Prostate gland (tissue), 2 donors: ENCODE results near the gene ANO3. TPM values are rescaled to one million over a fixed set of nuclear protein-coding genes. Genes with fewer than 3 reads are reported as not detected.

ENCODE experiments used
- DNase-seq: peaks from one replicate; pipeline ENCODE4 v3.0.0-alpha.2; 2019; ENCODE audit warnings: low spot score
- H3K27ac ChIP-seq, 2 donors: fragments of 200-600 bp; sonication (generic); 2 replicates each; pipeline ENCODE4 v1.5.1; 2017 to 2019
- H3K27me3 ChIP-seq: fragments of 200-600 bp; sonication (generic); replicated peaks from 2 replicates; pipeline ENCODE4 v1.5.1; 2019; ENCODE audit not compliant: insufficient read depth
- H3K36me3 ChIP-seq, 2 donors: fragments of 200-600 bp; sonication (generic); 1 replicate in 1 of 2; 2 replicates in 1 of 2; pipeline versions ENCODE4 v1.5.1 to v1.8.1; 2017 to 2019
- H3K4me1 ChIP-seq: fragments of 200-600 bp; sonication (generic); replicated peaks from 2 replicates; pipeline ENCODE4 v1.5.1; 2019
- H3K4me3 ChIP-seq, 2 donors: fragments of 200-600 bp; sonication (generic); 2 replicates each; pipeline ENCODE4 v1.5.1; 2017 to 2019
- H3K9me3 ChIP-seq: fragments of 200-600 bp; sonication (generic); 2 replicates; pipeline ENCODE4 v1.5.1; 2017
- CTCF ChIP-seq, 4 experiments: fragments of 200-600 bp in 2 of 4; fragments of 450-650 bp in 2 of 4; sonication (generic) in 2 of 4; IDR thresholded peaks; 1 replicate in 3 of 4; 2 replicates in 1 of 4; pipeline ENCODE4 v1.5.1; 2016 to 2019; ENCODE audit warnings: antibody characterized with exemption in 4 of 4, mild to moderate bottlenecking in 2 of 4, moderate library complexity in 2 of 4
- POLR2A ChIP-seq: fragments of 450-650 bp; IDR thresholded peaks from one replicate; pipeline ENCODE4 v1.6.1; 2016; ENCODE audit warnings: antibody characterized with exemption, mild to moderate bottlenecking
- POLR2AphosphoS5 ChIP-seq: sonication (generic); formaldehyde crosslinking; IDR thresholded peaks from one replicate; pipeline ENCODE4 v1.6.1; 2017; ENCODE audit warnings: antibody characterized with exemption
- WGBS: methylation state at CpG from one replicate; pipeline ENCODE4 v1.1.5; 2018; 5-methylcytosine and 5-hydroxymethylcytosine counted together
- intact Hi-C: fragments of 100-400 bp; cut with DNase I; formaldehyde crosslinking; loops from one replicate; pipeline ENCODE4 v1.14.2; 2022
- total RNA-seq, 2 donors: library from RNA; depleted of rRNA; stranded (reverse); fragments of >200 nt; gene quantifications; one replicate each; pipeline ENCODE4 v1.1.0, GENCODE V29; 2016

Gene ANO3
- total RNA-seq, 2 donors from 2014 or later, result 0.68 TPM; not detected in 1

- H3K4me3 ChIP-seq, result no peak overlapping the region
- no peak overlapping the region for H3K27ac ChIP-seq
- TF ChIP-seq POLR2AphosphoS5, result no peak
- no peak for TF ChIP-seq CTCF (IDR thresholded peaks at IDR 0.05)
- no peak for TF ChIP-seq POLR2A
- DNase-seq, result no peak
- intact Hi-C loops, result loop anchor here (10.0 kb wide), 1 partner anchor 782 kb away; no protein-coding TSS in a partner anchor
- 64% methylated on average over 2 of the region's 2 CpGs for WGBS
- no peaks in the 10 kb centered on the region for H3K9me3 ChIP-seq
- H3K27me3 ChIP-seq, result no peaks in the 10 kb centered on the region
- H3K36me3 ChIP-seq, result no peaks in the 10 kb centered on the region
- H3K4me1 ChIP-seq, result no peaks in the 10 kb centered on the region
These were observed 221.3 kb downstream of the ANO3 start for GRCh38 chr11:26553182-26553581.

DNA sequence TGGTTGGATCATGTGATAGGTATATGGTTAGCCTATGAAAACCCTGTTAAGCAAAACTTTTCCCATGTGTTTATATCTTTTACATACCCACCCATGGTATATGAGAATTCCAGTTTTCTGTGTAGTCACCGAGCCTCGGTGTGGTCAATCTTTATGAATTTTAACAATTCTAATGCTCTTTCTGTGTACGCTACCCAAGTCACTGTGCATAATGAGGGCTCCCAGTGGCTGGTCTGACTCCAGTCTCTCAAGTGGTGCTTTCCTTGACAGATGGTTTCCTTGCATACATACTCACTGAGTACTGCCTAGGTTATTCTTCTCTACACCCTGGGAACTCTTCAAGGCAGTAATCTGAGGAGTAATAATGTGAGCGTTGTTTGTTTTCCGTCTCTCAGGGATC, 222.5 kb downstream of the ANO3 start:
- no peaks in the 10 kb centered on the region for H3K27me3 ChIP-seq
- no peaks in the 10 kb centered on the region for H3K4me1 ChIP-seq
- no peaks in the 10 kb centered on the region for H3K9me3 ChIP-seq
- no peaks in the 10 kb centered on the region for H3K36me3 ChIP-seq
- TF ChIP-seq POLR2AphosphoS5, result no peak
- no peak for TF ChIP-seq CTCF (IDR thresholded peaks at IDR 0.05)
- no peak for TF ChIP-seq POLR2A
- H3K27ac ChIP-seq, result no peak overlapping the region
- no peak overlapping the region for H3K4me3 ChIP-seq
- intact Hi-C loops, result loop anchor here (10.0 kb wide), 1 partner anchor 780 kb away; no protein-coding TSS in a partner anchor
- 72% methylated on average over 5 of the region's 5 CpGs for WGBS
- no peak for DNase-seq

DNA sequence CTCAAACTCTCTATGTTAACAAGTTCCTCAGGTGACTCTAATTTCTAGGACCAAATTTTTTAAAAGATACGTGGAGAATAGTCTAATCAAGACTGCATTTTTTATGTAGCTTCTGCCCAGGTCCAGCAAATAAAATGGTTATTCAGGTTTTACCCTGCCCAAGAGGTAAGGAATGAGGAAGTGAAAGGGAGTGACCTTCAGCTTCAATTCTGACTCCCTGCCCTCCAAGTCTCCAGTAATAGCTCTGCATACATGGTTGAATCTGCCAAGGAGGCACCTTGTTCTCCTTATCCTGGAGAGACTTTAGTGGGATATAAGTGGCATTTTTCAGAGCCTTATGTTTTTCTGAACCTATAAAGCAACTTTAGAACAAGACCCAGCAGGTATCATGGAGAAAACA, 224.7 kb downstream of the ANO3 start:
- WGBS, result 50% methylated on average over 1 of the region's 1 CpG

DNA sequence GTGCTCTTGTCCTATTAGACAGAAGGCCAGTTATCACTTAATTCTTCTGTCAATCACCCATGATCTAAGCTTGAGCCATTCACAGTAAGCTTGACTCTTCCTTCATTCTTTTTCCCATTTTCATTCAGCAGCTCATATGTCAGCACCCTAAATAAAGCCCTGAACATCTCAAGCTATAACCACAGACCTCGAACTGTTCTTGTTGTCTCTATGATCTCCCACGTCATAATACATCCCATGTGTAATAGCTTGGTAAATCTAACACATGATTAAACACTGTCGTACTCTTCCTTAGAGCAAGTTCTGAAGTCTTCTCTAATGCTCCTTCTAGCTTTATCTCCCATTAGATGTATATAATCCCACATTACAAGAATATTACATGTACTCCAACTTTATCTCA, 225.7 kb downstream of the ANO3 start:
- Histone ChIP-seq H3K4me1 (no peaks in the 10 kb centered on the region), H3K4me3 (no peak overlapping the region), H3K9me3 (no peaks in the 10 kb centered on the region), H3K36me3 (no peaks in the 10 kb centered on the region), H3K27me3 (no peaks in the 10 kb centered on the region), H3K27ac (no peak overlapping the region)
- intact Hi-C loops, result loop anchor here (10.0 kb wide), 1 partner anchor 777 kb away; no protein-coding TSS in a partner anchor
- no peak for TF ChIP-seq POLR2A
- TF ChIP-seq POLR2AphosphoS5, result no peak
- TF ChIP-seq CTCF (IDR thresholded peaks at IDR 0.05), result no peak
- WGBS, result 48% methylated on average over 3 of the region's 3 CpGs
- no peak for DNase-seq

More for the DNA sequence above, 224.7 kb downstream of the ANO3 start:
- Histone ChIP-seq H3K4me1 (no peaks in the 10 kb centered on the region), H3K27ac (no peak overlapping the region), H3K27me3 (no peaks in the 10 kb centered on the region), H3K4me3 (no peak overlapping the region), H3K9me3 (no peaks in the 10 kb centered on the region), H3K36me3 (no peaks in the 10 kb centered on the region)
- TF ChIP-seq CTCF (IDR thresholded peaks at IDR 0.05) (no peak), POLR2AphosphoS5 (no peak), POLR2A (no peak)
- DNase-seq, result no peak
- intact Hi-C loops, result loop anchor here (10.0 kb wide), 1 partner anchor 778 kb away; no protein-coding TSS in a partner anchor

DNA sequence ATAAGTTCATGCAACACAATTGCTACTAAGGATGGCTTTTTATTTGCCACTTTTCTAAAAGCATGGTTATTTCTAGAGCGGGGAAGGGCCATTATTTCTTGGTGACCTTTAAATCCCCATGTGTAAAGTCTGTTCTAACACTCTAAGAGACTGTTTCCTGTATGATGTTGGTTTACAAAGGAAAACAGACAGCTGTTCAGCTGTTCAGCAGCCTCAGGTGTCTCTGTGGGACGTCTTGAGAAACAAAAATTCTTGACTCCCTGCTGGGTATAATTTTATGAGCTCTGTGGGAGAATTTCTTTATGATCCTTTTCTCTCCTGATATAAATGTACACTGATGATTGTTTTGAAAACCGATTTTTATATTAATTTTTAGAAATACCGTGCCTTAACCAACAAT, 226.3 kb downstream of the ANO3 start:
- 70% methylated on average over 4 of the region's 4 CpGs for WGBS
- no peaks in the 10 kb centered on the region for H3K9me3 ChIP-seq
- no peak for DNase-seq
- TF ChIP-seq POLR2A (no peak), POLR2AphosphoS5 (no peak), CTCF (IDR thresholded peaks at IDR 0.05) (no peak)
- intact Hi-C loops, result loop anchor here (10.0 kb wide), 1 partner anchor 777 kb away; no protein-coding TSS in a partner anchor
- no peaks in the 10 kb centered on the region for H3K4me1 ChIP-seq
- H3K4me3 ChIP-seq, result no peak overlapping the region
- H3K36me3 ChIP-seq, result no peaks in the 10 kb centered on the region
- no peaks in the 10 kb centered on the region for H3K27me3 ChIP-seq
- H3K27ac ChIP-seq, result no peak overlapping the region
